ENCODE data around the gene MGAT4A. TPM values are rescaled to one million over a fixed set of nuclear protein-coding genes. Genes with fewer than 3 reads are reported as not detected.

Gene MGAT4A
- total and polyA plus RNA-seq, 2 of the 8 experiments (the other 6 are each of a cell fraction or from before 2014, with no cell fraction given), result 1.4 to 7.7 TPM

- TF ChIP-seq, protein P1, sequence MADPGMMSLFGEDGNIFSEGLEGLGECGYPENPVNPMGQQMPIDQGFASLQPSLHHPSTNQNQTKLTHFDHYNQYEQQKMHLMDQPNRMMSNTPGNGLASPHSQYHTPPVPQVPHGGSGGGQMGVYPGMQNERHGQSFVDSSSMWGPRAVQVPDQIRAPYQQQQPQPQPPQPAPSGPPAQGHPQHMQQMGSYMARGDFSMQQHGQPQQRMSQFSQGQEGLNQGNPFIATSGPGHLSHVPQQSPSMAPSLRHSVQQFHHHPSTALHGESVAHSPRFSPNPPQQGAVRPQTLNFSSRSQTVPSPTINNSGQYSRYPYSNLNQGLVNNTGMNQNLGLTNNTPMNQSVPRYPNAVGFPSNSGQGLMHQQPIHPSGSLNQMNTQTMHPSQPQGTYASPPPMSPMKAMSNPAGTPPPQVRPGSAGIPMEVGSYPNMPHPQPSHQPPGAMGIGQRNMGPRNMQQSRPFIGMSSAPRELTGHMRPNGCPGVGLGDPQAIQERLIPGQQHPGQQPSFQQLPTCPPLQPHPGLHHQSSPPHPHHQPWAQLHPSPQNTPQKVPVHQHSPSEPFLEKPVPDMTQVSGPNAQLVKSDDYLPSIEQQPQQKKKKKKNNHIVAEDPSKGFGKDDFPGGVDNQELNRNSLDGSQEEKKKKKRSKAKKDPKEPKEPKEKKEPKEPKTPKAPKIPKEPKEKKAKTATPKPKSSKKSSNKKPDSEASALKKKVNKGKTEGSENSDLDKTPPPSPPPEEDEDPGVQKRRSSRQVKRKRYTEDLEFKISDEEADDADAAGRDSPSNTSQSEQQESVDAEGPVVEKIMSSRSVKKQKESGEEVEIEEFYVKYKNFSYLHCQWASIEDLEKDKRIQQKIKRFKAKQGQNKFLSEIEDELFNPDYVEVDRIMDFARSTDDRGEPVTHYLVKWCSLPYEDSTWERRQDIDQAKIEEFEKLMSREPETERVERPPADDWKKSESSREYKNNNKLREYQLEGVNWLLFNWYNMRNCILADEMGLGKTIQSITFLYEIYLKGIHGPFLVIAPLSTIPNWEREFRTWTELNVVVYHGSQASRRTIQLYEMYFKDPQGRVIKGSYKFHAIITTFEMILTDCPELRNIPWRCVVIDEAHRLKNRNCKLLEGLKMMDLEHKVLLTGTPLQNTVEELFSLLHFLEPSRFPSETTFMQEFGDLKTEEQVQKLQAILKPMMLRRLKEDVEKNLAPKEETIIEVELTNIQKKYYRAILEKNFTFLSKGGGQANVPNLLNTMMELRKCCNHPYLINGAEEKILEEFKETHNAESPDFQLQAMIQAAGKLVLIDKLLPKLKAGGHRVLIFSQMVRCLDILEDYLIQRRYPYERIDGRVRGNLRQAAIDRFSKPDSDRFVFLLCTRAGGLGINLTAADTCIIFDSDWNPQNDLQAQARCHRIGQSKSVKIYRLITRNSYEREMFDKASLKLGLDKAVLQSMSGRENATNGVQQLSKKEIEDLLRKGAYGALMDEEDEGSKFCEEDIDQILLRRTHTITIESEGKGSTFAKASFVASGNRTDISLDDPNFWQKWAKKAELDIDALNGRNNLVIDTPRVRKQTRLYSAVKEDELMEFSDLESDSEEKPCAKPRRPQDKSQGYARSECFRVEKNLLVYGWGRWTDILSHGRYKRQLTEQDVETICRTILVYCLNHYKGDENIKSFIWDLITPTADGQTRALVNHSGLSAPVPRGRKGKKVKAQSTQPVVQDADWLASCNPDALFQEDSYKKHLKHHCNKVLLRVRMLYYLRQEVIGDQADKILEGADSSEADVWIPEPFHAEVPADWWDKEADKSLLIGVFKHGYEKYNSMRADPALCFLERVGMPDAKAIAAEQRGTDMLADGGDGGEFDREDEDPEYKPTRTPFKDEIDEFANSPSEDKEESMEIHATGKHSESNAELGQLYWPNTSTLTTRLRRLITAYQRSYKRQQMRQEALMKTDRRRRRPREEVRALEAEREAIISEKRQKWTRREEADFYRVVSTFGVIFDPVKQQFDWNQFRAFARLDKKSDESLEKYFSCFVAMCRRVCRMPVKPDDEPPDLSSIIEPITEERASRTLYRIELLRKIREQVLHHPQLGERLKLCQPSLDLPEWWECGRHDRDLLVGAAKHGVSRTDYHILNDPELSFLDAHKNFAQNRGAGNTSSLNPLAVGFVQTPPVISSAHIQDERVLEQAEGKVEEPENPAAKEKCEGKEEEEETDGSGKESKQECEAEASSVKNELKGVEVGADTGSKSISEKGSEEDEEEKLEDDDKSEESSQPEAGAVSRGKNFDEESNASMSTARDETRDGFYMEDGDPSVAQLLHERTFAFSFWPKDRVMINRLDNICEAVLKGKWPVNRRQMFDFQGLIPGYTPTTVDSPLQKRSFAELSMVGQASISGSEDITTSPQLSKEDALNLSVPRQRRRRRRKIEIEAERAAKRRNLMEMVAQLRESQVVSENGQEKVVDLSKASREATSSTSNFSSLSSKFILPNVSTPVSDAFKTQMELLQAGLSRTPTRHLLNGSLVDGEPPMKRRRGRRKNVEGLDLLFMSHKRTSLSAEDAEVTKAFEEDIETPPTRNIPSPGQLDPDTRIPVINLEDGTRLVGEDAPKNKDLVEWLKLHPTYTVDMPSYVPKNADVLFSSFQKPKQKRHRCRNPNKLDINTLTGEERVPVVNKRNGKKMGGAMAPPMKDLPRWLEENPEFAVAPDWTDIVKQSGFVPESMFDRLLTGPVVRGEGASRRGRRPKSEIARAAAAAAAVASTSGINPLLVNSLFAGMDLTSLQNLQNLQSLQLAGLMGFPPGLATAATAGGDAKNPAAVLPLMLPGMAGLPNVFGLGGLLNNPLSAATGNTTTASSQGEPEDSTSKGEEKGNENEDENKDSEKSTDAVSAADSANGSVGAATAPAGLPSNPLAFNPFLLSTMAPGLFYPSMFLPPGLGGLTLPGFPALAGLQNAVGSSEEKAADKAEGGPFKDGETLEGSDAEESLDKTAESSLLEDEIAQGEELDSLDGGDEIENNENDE (IDR thresholded peaks at IDR 0.05; ENCODE audit: insufficient replicate concordance, low read length), result no peak
- TF ChIP-seq BCL11A (IDR thresholded peaks at IDR 0.05; ENCODE audit: low read depth in 2 of 2, low read length in 2 of 2) (no peak), RXRA (IDR thresholded peaks at IDR 0.05; ENCODE audit: insufficient read depth, low read depth, low read length) (no peak), TCF12 (IDR thresholded peaks at IDR 0.05; ENCODE audit: low read depth, low read length) (no peak)
Measured at GRCh38 chr2:98703738-98704137, 27.2 kb downstream of the MGAT4A start (continued).

Measured in H1 (cell line).